Measurements from ENCODE around the gene TSEN54. TPM values are rescaled to one million over a fixed set of nuclear protein-coding genes. Genes with fewer than 3 reads are reported as not detected.

TSEN54 gene
- total RNA-seq = 14.0 and 15.2 TPM in 2 replicates

DNA sequence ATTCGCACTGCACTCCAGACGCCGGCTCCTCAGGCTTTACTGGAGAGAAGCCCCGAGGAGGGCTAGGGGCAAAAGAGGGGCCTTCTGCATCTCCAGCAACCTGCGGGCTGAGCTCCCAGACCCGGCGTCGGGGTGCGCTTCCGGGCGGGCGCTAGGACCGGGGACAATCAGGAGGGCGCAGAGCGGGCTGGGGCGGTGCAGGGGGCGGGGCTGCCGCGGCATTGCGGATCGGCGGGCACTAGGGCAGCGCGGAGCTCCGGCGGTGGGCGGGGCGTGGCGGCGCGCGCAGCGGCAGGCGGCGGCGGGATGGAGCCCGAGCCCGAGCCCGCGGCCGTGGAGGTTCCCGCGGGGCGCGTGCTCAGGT is at the start of gene TSEN54:
Gene TSEN54, plus strand, starts transcription at position 274 of the 364 bp plus-strand sequence. Its CDS starts 33 bp downstream, at position 307.

DNA sequence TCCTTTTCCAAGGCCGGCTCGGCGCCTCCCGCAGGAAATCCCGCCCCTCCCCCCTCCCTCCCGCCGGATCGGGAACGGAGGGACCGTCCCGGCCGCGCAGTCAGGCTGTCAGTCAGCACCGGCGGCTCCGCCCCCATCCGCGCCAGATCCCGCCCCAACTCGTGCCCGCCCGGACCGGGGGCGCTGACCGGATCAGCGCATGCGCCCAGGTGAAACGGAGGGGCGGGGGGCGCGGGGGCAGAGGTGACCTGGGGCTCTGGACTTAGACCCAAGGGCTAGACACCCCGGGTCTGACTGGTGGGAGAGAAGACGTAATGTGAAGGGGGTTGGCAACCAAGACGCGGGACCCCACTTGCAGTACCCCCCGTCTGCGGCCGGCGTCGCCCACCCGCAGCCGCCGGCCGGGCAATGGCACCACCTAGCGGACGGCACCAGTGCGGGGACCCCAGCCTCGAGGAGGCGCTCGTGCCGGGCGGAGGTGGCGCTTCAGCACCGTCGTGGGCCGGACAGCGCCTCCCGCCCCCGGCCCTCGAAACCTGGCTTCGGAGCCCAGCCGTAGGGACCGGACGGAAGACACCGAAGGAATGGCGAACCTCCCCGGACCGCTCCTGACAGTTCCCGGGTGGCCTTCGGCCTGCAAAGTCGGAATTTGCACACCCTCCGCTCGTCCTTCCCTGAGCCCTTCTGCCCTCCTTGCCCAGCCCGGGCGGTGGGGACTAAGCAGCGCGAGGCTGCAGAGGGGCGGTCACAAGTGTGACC is 653 bp upstream of the TSEN54 start, which contains the start of gene CASKIN2:
Gene CASKIN2, minus strand, starts transcription at position 42 of the 759 bp plus-strand sequence. CDS start 1,733 bp downstream, outside the sequence.

DNA sequence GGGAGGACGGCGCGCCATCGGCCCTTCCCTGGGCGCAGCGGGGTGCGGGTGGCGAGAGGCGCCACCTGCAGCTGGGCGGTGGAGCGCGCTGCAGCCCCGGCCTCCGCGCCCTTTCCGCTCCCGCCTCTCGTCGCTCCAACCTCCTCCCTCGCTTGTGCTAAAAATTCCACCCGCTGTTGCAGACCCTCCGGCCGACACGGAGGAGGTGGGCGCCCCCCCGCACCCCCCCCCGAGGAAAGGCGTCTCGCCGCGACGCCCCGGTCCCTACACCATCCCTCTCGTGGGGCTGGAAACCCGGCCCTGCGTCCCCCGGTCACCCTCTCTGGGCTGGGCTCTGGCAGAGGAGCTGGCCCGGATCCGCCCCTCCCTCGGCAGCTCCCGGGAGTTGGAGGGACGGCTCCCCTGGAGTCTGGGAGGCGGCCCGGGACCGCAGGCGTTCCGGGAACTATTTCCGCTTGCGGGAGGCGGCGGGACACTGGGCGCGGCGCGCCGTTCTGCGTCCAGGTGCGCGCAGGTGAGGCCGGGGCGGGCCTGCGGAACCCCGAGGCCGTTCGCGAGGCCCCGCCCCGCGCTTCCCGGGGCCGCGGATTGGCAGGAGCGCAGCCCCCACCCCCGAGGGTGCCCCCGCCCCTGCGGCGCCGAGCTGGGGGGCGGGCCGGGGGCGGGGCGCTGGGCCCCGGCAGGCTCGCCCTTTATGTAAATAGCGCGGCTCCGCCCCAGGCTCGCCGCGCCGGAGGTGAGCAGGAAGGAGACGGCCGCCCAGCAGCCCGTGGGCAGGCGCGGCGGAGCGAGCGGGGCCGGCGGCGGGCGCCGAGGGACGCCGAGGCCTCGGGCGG is 8.9 kb downstream of the TSEN54 start, which contains the start of gene LLGL2:
Gene LLGL2, plus strand, starts transcription at position 728 of the 836 bp plus-strand sequence. CDS start 17,730 bp downstream, outside the sequence.

Other genes starting within 250 kb of the TSEN54 start
- gene MIF4GD, start 245.3 kb upstream of the TSEN54 start, total RNA-seq = 10.4 and 13.4 TPM in 2 replicates
- 12.3 and 17.6 TPM in 2 replicates for gene SLC25A19, start 227.1 kb upstream of the TSEN54 start, total RNA-seq
- gene GRB2, start 110.8 kb upstream of the TSEN54 start, total RNA-seq = 81.9 and 101 TPM in 2 replicates
- 18.2 TPM in 2 replicates for gene TMEM94, start 59.9 kb upstream of the TSEN54 start, total RNA-seq
- gene CASKIN2, start 991 bp upstream of the TSEN54 start, total RNA-seq = 4.5 and 7.0 TPM in 2 replicates
- gene LLGL2, start 9.2 kb downstream of the TSEN54 start, total RNA-seq = 1.8 and 2.9 TPM in 2 replicates
- gene MYO15B, start 71.3 kb downstream of the TSEN54 start, total RNA-seq = 1.9 and 4.4 TPM in 2 replicates
- under 0.01 TPM in 1 of 2 replicates, not detected in the other for gene SMIM5, start 116.9 kb downstream of the TSEN54 start, total RNA-seq
- gene RECQL5, start 150.6 kb downstream of the TSEN54 start, total RNA-seq = 10.7 and 16.6 TPM in 2 replicates
- 78.6 and 93.6 TPM in 2 replicates for gene SAP30BP, start 150.8 kb downstream of the TSEN54 start, total RNA-seq
- gene ITGB4, start 204.9 kb downstream of the TSEN54 start, total RNA-seq = 0.97 and 2.3 TPM in 2 replicates
- 67.9 and 86.4 TPM in 2 replicates for gene GALK1, start 248.7 kb downstream of the TSEN54 start, total RNA-seq